ENCODE results near the gene ETFDH. TPM values are rescaled to one million over a fixed set of nuclear protein-coding genes. Genes with fewer than 3 reads are reported as not detected.
A peak's percentile ranks its signal among the peaks of the same experiment; 100 is the strongest.

Gene ETFDH
- total and polyA plus RNA-seq, 9 of the 15 experiments (the other 6 are each of a cell fraction or from before 2014, with no cell fraction given), result 14.6 to 33.6 (median 25.9) TPM

GRCh38 chr4:158636619-158637018, 35.5 kb upstream of the ETFDH start:
- ATAC-seq (no peak), FAIRE-seq (peak; percentile 6), DNase-seq (ENCODE audit: extremely low read depth in 1 of 4, low spot score in 3 of 4) (no peak)
- no peak overlapping the region for H3K9ac ChIP-seq (ENCODE audit: insufficient read depth in 1 of 2, low read depth in 2 of 2, low read length in 2 of 2)
- no peaks in the 10 kb centered on the region for H3K9me1 ChIP-seq (ENCODE audit: control insufficient read depth, insufficient read depth, low read length)
- CTCF ChIA-PET (ENCODE audit: low intra/inter-chr PET ratio), result no interaction called here
- intact Hi-C loops (cut with micrococcal nuclease) (no loop called here), in situ Hi-C loops (cut with MboI) (no loop called here)
- no peaks in the 10 kb centered on the region for H4K20me1 ChIP-seq (replicated peaks; ENCODE audit: control insufficient read depth, insufficient read depth, low read length)
- no peaks in the 10 kb centered on the region for H3K79me2 ChIP-seq (ENCODE audit: control insufficient read depth, insufficient read depth, low read length)
- no peak for TF ChIP-seq CC2D1A (IDR thresholded peaks at IDR 0.05)
- no peak for TF ChIP-seq ZBTB5 (IDR thresholded peaks at IDR 0.05)
- TF ChIP-seq U2AF1 (optimal IDR thresholded peaks at IDR 0.05; ENCODE audit: low read depth, low read length), result no peak
- TF ChIP-seq C11orf30 (IDR thresholded peaks at IDR 0.05; ENCODE audit: low read depth), result peak; percentile 50
- peak; percentile 78 for TF ChIP-seq ZNF316 (IDR thresholded peaks at IDR 0.05)
- TF ChIP-seq HNRNPL (IDR thresholded peaks at IDR 0.05; ENCODE audit: low read depth, low read length), result no peak
- TF ChIP-seq ESRRA (IDR thresholded peaks at IDR 0.05; ENCODE audit: borderline replicate concordance, low read depth), result no peak
- TF ChIP-seq MECOM (CRISPR knock-in tag; IDR thresholded peaks at IDR 0.05), result no peak
- TF ChIP-seq ZNF175 (CRISPR knock-in tag; IDR thresholded peaks at IDR 0.05; ENCODE audit: low read depth), result no peak
- TF ChIP-seq ZBTB2 (IDR thresholded peaks at IDR 0.05), result no peak
- TF ChIP-seq NFIX (CRISPR knock-in tag; IDR thresholded peaks at IDR 0.05; ENCODE audit: low read depth), result no peak
- no peak for TF ChIP-seq POLR2G (IDR thresholded peaks at IDR 0.05; ENCODE audit: low read depth, low read length)
- no peak for TF ChIP-seq JUND (IDR thresholded peaks at IDR 0.05; ENCODE audit: borderline replicate concordance, low read depth, low read length)
- TF ChIP-seq JUND (tag; IDR thresholded peaks at IDR 0.05; ENCODE audit: borderline replicate concordance, low read depth, low read length), result no peak
- no peak for TF ChIP-seq HEY1 (CRISPR knock-in tag; IDR thresholded peaks at IDR 0.05; ENCODE audit: borderline replicate concordance)
- no peak for TF ChIP-seq ZBTB1 (CRISPR knock-in tag; IDR thresholded peaks at IDR 0.05; ENCODE audit: borderline replicate concordance, low read depth)
- BruUV-seq (replicated peaks), result no TSS peak
- no peaks in the 10 kb centered on the region for H3K36me3 ChIP-seq (ENCODE audit: control insufficient read depth, insufficient read depth, low read length)
- no peaks in the 10 kb centered on the region for H3K27me3 ChIP-seq (ENCODE audit: control insufficient read depth in 2 of 2, insufficient read depth in 2 of 2, low read length in 2 of 2)
- no peak overlapping the region for H3K4me3 ChIP-seq
- H3K4me1 ChIP-seq (replicated peaks in 1 of 2; ENCODE audit: control insufficient read depth in 2 of 2, insufficient read depth in 2 of 2, low read length in 2 of 2), result no peaks in the 10 kb centered on the region
- H3K27ac ChIP-seq (ENCODE audit: extremely low read depth, low read depth, low read length), result no peak overlapping the region
- WGBS (ENCODE audit: insufficient coverage, low coverage, missing lambda C conversion rate), result 18% methylated on average over 1 of the region's 1 CpG
- H3K4me2 ChIP-seq (ENCODE audit: insufficient read depth, low read length), result no peak overlapping the region
- POLR2A ChIA-PET, result no interaction called here
- no peaks in the 10 kb centered on the region for H3K9me3 ChIP-seq (replicated peaks; ENCODE audit: control insufficient read depth, insufficient read depth, low read depth, low read length)
- H2AFZ ChIP-seq (ENCODE audit: low read depth, low read length), result no peak overlapping the region

Measured in K562 (cell line).